Activated CD8-positive, alpha-beta memory T cell treated with anti-CD3 and anti-CD28 coated beads, Interleukin-2, amount 50 U/mL, for 1 hour (primary cell): ENCODE data around the gene TLE3.

Experiments used
- DNase-seq: peaks from one replicate; pipeline ENCODE4 v3.0.0-alpha.2; 2020; ENCODE audit errors: extremely low read depth

Gene TLE3

DNA sequence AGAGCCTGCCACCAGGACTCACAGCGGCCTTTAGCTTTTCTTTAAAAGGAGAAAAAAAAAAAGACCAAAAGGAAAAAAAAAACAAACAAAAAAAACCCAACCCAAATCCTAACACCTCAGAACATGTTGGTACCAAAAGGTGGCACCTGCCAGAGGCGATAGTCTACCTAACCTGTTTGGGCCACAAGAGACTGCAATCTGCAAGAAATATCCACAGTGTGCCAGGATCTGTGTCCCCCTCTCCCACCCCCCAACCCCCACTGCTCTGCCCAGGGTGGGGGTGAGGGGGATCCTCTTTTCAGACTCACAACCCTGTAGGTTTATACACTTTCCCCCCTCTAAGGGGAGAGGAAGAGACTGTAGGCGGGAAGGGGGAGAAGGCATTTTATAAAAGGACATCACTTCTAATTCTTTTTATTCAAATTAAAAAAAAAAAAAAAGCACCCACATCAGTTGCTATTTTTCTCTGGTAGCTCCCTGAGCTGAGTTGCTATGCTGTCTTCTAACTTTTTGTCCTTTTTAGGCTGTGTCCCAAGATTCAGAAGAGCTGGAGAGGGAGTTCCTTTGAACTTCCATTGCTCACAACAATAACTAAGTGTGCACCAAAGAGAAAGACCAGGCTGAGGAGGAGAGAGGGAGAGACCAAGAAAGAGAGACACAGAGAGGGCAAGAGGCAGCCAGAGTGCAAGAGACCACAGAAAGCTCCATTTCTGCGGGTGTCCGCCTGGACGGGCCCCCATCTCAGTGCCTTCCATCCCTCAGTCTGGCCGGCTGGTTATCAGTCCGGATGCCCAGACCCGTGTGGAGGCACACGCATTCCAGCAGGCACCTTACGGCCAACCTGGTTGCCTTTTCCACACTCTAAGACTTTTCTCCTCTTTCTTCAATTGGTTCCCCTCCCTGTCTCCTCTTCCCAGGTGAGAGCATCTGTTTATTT is 48.9 kb downstream of the TLE3 start:
- no peak for DNase-seq

DNA sequence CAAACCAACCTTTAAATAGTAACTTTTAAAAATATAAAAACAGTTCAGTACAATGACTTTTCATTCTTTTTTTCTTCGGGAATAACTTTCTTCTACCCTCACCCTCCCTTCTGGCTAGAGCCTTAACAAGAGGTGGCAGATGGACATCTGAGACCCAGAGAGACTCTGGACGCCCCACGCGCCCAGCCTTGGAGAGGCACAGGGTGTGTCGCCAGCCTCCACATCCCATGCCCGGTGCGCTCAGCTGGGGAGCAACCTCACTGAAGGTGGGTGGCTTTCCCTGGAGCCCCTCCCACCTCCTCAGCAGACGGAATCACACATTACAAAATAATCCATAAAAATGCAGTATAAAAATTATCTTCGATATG is 49.5 kb downstream of the TLE3 start:
- no peak for DNase-seq

DNA sequence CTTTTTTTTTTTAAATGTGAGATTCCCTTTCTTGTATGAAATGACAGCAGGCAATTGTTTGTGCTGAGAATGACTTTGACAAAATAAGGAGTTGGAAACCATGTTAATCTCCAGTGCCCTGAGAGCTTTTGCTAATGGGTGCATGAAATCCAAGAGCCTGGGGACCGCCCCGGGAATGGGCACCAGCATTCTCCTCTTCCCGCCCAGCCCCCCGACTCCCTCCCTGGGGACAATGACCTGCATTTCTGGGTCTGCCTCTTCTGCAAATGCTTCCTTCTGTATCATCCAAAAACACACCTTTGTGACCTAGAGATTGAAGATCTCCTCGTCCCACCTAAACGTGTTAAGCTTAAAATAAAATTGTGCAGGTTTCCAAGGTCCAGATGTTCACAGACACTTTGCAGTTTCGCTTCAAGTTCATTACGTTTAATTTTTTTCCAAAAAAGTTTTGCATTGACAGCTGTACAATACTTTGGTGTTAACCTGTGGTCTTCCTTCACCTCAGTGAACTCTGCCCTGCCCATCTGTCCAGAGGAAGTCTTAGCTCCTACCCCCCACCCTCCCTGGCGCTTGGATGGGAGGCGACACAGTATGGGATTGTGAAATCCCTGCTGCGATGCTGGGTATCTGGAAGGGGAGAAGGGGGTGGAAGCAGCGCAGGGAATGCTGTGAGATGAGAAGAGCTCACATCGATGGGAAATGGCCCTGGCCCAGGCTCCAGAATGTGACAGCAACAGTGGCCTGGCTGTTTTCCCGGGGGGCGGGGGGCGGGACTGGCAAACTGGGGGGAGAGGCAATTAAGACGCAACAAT is 50.1 kb downstream of the TLE3 start:
- DNase-seq: no peak

DNA sequence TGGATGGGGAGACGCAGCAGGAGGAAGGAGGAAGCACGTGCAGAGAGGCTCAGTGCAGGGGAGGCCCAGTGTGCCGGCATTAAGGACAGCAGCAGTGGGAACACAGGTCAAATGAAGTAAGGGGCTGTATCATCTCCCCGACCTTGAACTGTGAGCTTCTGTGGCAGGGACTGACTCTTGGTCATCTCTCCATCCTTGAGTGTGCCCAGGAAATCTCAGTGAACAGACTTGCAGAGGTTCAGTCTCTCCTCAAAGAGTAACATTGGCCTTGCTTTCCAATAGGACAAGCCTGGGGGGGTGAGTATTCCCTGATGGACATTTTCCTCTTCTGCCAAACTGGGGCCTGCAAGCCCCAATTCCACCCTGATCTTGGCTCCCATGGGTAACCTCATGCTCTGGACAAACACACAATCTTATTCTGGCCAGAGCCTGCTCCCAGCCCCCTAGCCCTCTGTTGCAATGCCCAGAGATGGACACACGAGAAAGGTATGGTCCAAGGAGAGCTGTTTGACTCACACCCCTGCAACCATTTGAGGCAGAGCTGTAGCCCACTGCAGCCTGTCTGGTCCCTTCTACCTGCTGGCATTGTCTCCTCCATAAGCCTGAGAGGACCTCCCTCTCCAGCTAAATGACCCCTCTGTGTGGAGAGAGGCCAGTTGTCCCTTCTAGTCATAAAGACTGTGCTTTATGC is 50.9 kb downstream of the TLE3 start:
- no peak for DNase-seq

DNA sequence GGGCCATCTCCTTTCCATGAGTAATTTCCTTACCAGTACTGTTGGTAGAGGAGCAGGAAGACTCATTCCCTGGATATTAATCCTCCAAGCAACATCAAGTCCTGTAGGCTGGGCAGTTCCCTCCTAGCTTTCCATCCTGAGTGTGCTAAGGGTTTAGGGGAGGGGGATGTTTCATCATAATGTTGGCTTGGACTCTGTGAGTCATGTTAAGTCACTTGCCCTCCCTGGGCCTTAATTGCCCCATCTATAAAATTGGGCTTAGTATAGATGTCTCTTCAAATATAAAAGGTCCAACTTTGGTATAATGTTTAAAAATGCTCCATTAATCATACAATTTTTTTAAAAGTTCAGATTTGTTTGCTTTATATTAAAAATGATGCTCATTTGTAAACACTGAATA is 52.7 kb downstream of the TLE3 start:
- DNase-seq: no peak

GRCh38 chr15:70044168-70044567 is 53.5 kb downstream of the TLE3 start:
- no peak for DNase-seq

DNA sequence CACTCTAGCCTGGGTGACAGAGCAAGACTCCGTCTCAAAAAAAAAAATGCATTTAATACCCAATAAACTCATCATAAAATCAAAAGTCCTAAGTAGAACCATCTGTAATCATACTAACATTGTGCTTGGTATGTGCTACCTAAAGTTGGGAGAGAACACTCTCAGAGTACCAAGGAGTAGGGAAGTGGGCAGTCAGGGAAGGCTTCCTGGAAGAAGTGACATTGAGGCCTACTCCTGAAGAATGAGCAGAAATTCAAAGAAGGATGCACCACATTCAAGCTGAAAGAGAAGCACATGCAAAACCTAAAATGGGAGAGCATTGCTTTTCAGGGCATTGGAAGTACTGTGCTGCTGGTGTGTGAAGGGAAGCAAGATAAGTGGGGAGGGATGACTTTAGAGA is 54.1 kb downstream of the TLE3 start:
- no peak for DNase-seq

GRCh38 chr15:70042553-70043214 is 55.0 kb downstream of the TLE3 start:
- no peak for DNase-seq

DNA sequence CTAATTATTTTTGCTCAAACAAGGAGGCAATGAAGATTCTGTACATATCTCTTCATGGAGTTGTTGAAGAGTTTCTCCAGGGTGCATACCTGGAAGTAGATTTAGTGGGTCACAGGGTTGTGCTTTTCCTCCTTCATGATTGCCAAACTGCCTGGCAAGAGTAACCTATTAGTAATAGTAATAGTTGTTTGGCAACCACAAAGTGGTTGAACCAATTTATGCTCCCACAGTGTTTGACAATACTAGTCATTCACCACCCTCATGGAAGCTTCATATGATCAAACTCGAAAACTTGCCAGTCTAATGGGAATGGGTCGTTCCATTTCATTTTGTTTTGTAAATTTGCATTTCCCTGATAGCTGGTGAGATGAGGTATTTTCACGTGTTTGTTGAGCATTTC is 57.8 kb downstream of the TLE3 start:
- DNase-seq: no peak

DNA sequence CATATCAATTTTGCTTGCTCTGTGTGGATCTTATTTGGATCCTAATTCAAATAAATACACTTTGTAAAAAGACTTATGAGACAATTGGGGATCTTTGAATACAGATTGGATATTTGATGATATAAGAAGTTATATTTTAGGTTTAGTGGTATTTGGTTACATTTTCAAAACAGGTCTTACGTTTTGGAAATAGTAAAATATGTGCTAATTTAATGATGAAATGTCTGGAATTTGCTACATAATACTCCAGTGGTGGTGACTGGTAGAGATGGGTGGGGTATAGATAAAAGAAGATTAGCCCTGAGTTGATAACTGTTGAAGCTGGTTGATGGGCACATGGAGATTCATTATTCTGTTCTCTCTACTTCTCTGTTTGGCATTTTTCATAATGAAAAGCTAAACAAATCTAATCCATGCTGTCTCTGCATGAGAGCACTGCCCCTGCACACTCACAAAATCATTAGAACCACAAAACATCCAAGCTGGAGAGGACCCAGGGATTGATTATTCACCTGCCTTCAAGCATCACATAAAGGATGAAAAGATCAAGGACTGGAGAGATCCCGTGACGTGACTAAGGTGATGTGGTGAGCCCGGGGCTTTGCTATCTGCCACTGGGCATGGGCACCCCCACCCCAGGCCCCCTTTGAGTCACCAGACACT is 58.9 kb downstream of the TLE3 start:
- no peak for DNase-seq

DNA sequence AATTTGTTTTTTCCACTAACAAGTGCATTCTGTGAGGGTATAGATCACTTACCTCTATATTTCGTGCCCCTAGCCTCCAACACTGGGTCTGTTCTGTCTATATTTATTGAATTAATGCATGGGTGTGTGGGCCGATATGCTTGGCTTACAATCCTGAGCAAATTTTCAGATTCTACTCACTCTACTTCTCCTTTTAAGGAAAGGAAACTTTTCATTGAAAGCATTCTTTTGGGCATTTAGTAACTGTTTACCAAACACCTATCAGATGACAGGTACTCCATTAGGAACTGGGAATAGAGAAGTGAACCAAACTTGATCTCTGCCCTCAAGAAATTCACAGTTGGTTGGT is 60.5 kb downstream of the TLE3 start:
- DNase-seq: no peak

DNA sequence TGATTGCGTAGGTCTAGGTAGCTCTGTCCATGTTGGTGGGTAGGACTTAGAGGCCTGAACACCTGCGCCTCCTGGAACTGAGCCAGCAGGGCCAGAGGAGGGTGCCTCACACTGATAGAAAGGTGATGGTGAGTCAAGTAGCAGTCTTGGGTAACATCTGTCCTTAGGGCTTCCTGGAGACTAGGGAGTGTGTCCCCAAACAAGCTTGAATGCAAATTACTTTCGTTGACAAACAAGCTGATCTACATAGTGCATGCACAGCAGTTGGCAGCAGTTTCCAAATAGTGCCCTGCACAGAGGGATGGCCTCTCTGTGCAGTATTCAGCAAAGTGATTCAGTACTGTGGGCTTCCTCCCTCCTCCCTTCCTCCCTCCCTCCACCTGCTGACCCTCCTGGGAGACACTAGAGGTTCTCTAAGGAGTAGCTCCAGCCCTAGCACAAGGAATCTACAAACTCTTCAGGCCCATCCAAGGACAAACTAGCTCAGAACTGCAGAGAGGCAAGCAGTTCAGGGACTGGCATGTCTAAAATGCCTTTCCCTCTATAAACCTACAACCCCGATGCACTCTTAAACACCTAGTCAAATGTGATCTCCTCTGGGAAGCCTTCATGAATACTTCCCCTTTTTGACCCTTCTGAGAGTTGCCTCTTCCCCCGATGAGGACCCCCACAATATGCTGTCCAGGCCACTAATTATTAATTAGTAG is 61.0 kb downstream of the TLE3 start:
- DNase-seq: no peak

DNA sequence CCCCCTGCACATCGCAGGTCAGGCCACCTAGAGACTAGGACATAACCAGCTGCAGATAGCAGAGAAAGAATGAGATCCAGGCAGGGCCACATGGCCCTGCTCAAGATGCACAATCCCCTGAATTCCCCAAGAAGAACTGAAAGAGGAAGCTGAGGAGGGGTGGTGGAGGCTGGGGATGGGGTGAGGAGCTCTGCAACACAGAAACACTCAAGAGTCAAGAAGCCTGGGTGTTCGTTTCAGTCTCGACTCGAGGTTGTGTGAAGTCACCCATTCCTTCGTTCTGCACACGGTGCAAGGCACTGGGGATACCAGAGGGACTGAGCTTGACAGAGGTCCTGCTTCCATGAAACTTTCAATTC is 62.0 kb downstream of the TLE3 start:
- DNase-seq: no peak

DNA sequence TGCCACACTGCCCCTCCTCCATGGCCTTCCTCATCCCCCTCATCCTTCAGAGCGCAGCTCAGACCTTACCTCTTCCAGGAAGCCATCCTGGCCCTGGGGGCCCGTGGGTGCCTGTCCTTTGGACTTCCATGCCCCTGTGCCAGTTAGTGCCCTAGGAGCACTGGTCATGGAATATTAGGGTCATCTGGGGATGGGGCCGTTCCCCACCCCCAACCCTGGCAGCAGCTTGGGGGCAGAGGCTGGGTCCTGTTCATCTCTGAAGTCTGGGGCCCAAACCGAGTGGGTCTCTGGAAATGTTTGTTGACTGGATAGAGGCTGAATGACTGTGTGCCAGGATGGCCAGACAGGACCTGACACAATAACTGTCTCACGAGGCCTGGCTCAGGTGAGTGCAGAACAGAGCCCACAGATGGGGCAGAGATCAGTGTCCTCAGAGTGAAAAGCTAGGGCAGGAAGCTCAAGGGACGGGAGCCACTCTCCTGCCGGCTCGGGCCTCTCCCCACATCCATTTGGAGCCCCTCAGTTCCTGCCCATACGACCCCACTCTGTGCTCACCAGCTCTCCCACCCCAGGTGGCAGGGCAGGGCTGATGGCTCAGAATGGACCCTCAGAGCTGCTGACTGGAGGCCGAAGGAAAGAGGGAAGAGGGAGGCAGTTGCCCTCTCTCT is 62.5 kb downstream of the TLE3 start:
- DNase-seq: no peak

DNA sequence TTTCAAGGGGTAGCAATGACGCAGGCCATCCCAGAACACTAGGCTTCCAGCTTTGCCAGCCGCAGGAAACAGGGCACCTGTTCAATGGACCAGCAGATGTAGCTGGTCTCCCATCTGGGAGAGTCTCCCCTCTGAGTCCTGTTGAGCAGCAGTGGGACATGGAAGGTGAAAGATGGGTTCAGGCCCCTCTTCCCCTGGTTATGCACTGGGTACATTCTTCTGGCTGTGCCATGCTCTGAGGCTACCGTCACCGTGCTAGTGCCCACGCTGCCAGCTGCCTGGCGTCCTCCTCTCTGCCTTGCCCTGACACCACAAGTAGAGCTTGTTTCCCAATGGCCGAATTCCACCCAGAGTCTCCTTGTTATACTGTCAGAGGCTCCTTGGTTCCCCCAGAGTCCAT is 63.1 kb downstream of the TLE3 start:
- DNase-seq: no peak

GRCh38 chr15:70034141-70034540 is 63.6 kb downstream of the TLE3 start:
- no peak for DNase-seq

GRCh38 chr15:70033529-70034140 is 64.1 kb downstream of the TLE3 start:
- DNase-seq: no peak

GRCh38 chr15:70033109-70033508 is 64.6 kb downstream of the TLE3 start:
- DNase-seq: no peak

DNA sequence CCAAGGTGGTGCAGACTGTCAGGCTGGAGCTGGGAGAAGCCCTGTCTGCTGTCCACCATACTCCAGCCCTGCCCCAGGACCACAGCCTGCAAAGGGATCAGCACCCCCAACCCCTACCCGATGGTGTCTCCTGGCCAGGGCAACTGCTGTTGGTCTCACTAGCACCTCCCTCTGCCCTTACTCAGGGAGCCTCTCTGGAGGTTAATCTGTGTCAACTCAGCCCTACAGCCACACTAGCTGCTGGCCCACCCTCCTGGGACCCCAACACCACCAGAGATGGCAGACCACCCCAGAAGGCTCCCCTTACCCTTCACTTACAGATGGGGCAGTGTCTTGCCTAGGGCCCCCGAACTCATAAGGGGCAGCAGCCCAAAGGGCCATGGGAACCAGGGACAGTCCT is 65.2 kb downstream of the TLE3 start:
- DNase-seq: no peak

- DNase-seq: no peak
Measured at GRCh38 chr15:70031713-70032112, 66.0 kb downstream of the TLE3 start.
